Measurements from ENCODE around the gene OMD. TPM values are rescaled to one million over a fixed set of nuclear protein-coding genes. Genes with fewer than 3 reads are reported as not detected.

The OMD gene
- total and polyA plus RNA-seq, 2 of the 8 experiments (the other 6 are each of a cell fraction or from before 2014, with no cell fraction given): not detected

DNA sequence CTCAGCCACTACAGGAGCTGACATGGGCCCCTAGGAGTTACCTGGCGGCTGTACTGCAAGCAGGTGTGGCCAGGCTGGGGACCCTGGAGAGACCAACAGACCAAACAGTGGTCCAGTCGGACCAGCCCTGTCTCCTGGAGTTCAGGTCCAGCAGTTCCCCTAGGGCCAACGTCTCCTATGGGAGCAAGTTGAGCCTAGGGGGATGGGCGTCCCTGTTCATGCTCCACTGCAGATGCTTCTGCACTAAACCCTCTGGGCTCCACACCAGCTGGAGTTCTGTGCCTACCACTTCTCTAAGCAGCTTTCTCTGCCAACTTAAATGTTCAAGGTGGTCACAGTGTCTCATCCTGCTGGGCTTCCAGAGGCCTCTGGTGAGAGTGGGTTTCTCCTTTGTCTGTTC, 20.6 kb upstream of the OMD start (continued):
- no peak for TF ChIP-seq HDAC6 (IDR thresholded peaks at IDR 0.05; ENCODE audit: low read depth, low read length)
- no peak for TF ChIP-seq ATF2 (IDR thresholded peaks at IDR 0.05; ENCODE audit: low read length)

Measured in H1 (cell line).